Dermis microvascular lymphatic vessel endothelial cell (primary cell): ENCODE measurements around the gene MELK. TPM values are rescaled to one million over a fixed set of nuclear protein-coding genes. Genes with fewer than 3 reads are reported as not detected.
A peak's percentile ranks its signal among the peaks of the same experiment; 100 is the strongest.

Experiments used
- DNase-seq, 2 donors: peaks; one replicate each; pipeline versions ENCODE4 v3.0.0 to v3.0.0-alpha.2; 2010; ENCODE audit warnings: low read depth in 2 of 2
- total RNA-seq: library from RNA; depleted of rRNA; stranded (reverse); fragments of >200 nt; gene quantifications from 2 replicates; pipeline ENCODE4 v1.2.1, GENCODE V29; 2014

MELK gene
- total RNA-seq, 1 donor from 2014 or later, result 19.9 TPM

GRCh38 chr9:36584620-36585460 is 12.1 kb downstream of the MELK start:
- no peak for DNase-seq

GRCh38 chr9:36590231-36590630 is 17.5 kb downstream of the MELK start:
- no peak for DNase-seq

- DNase-seq, result no peak
Observed at GRCh38 chr9:36592801-36593583, 20.3 kb downstream of the MELK start.

- DNase-seq, result no peak
Observed at GRCh38 chr9:36594213-36594612, 21.5 kb downstream of the MELK start.

GRCh38 chr9:36597412-36598178 is 24.9 kb downstream of the MELK start:
- DNase-seq, result peak; percentile 29 to 58

- no peak for DNase-seq
Observed at GRCh38 chr9:36598273-36598672, 25.6 kb downstream of the MELK start.

- DNase-seq, result no peak
Observed at GRCh38 chr9:36603006-36603405, 30.3 kb downstream of the MELK start.

GRCh38 chr9:36609306-36609705 is 36.6 kb downstream of the MELK start:
- no peak for DNase-seq

GRCh38 chr9:36622121-36622520 is 49.4 kb downstream of the MELK start:
- no peak for DNase-seq

GRCh38 chr9:36623280-36623679 is 50.6 kb downstream of the MELK start:
- no peak for DNase-seq

- DNase-seq, result peak in 1 of 2 donors; percentile 75
Observed at GRCh38 chr9:36625006-36625615, 52.4 kb downstream of the MELK start.

- DNase-seq, result peak; percentile 30 to 55
Observed at GRCh38 chr9:36632892-36633291, 60.2 kb downstream of the MELK start.

- DNase-seq, result peak; percentile 45 to 54
Observed at GRCh38 chr9:36637491-36638270, 65.0 kb downstream of the MELK start.

GRCh38 chr9:36640771-36641381 is 68.2 kb downstream of the MELK start:
- DNase-seq, result no peak

- DNase-seq, result no peak
Observed at GRCh38 chr9:36642817-36643216, 70.1 kb downstream of the MELK start.

GRCh38 chr9:36656842-36657241 is 84.1 kb downstream of the MELK start:
- DNase-seq, result no peak

- no peak for DNase-seq
Observed at GRCh38 chr9:36659500-36659899, 86.8 kb downstream of the MELK start.

- DNase-seq, result peak in 1 of 2 donors; percentile 14
Observed at GRCh38 chr9:36664806-36665205, 92.1 kb downstream of the MELK start.

GRCh38 chr9:36665387-36665786 is 92.7 kb downstream of the MELK start:
- peak in 1 of 2 donors; percentile 16 for DNase-seq

GRCh38 chr9:36665921-36666431 is 93.3 kb downstream of the MELK start:
- DNase-seq, result peak; percentile 78 to 92
